K562 (cell line): ENCODE data around the gene NRN1. TPM values are rescaled to one million over a fixed set of nuclear protein-coding genes. Genes with fewer than 3 reads are reported as not detected.

Experiments used
- ATAC-seq: fragments of 200-7000 bp; cut with Tn5 transposase; 3 replicates; pipeline ENCODE4 v1.9.1; 2020; ENCODE audit warnings: moderate library complexity
- BruUV-seq: library from RNA; stranded (reverse); fragments of 400-500 nt; replicated peaks from 2 replicates; lab custom pipeline; 2021; lab: Mats Ljungman, UMichigan
- CTCF ChIA-PET: fragments of 300-600 bp; formaldehyde crosslinking; extraction: SDS; loops from one replicate; lab custom pipeline; 2021; ENCODE audit warnings: low intra/inter-chr PET ratio; lab: Yijun Ruan, JAX
- POLR2A ChIA-PET: fragments of 300-600, 350-650 bp; sonication (Branson Sonifier 250); formaldehyde crosslinking; extraction: SDS; loops from one replicate; lab custom pipeline; 2021; ENCODE audit warnings: antibody characterized with exemption, inconsistent platforms; lab: Yijun Ruan, JAX
- DNase-seq, 4 experiments: peaks; one replicate each; pipeline versions ENCODE4 v3.0.0 to v3.0.0-alpha.2; 2011 to 2018; ENCODE audit warnings: low spot score in 3 of 4, mixed read lengths in 3 of 4; ENCODE audit errors: extremely low read depth in 1 of 4
- FAIRE-seq: peaks from 2 replicates; lab custom pipeline; 2011; peaks lifted over from hg19 to GRCh38; lab: Jason Lieb, UNC
- H2AFZ ChIP-seq: 2 replicates; pipeline ENCODE4 v1.6.0; 2011; ENCODE audit warnings: low read depth, low read length, control low read depth, inconsistent platforms
- H3K27ac ChIP-seq: fragments of 200-600 bp; 3 replicates; pipeline ENCODE4 v1.8.0; 2011; ENCODE audit warnings: low read depth, mild to moderate bottlenecking, control low read depth, inconsistent platforms, low read length, moderate library complexity, mixed read lengths; ENCODE audit errors: extremely low read depth
- H3K27me3 ChIP-seq, 2 experiments: fragments of 300-600 bp in 1 of 2; 2 replicates in 1 of 2; 3 replicates in 1 of 2; pipeline versions ENCODE4 v1.6.0 to v1.8.0; 2011; ENCODE audit warnings: inconsistent platforms in 2 of 2, low read length in 2 of 2, mild to moderate bottlenecking in 1 of 2, mixed read lengths in 1 of 2, moderate library complexity in 1 of 2; ENCODE audit not compliant: control insufficient read depth in 2 of 2, insufficient read depth in 2 of 2
- H3K36me3 ChIP-seq: fragments of 300-600 bp; 3 replicates; pipeline ENCODE4 v1.8.0; 2011; ENCODE audit warnings: mild to moderate bottlenecking, low read length, inconsistent platforms; ENCODE audit not compliant: control insufficient read depth, insufficient read depth
- H3K4me1 ChIP-seq, 2 experiments: fragments of 200-600 bp in 1 of 2; replicated peaks in 1 of 2; 2 replicates in 1 of 2; 3 replicates in 1 of 2; pipeline versions ENCODE4 v1.5.1 to v1.8.0; 2011; ENCODE audit warnings: inconsistent platforms in 2 of 2, low read length in 2 of 2, mild to moderate bottlenecking in 1 of 2, mixed read lengths in 1 of 2, moderate library complexity in 1 of 2; ENCODE audit not compliant: control insufficient read depth in 2 of 2, insufficient read depth in 2 of 2
- H3K4me2 ChIP-seq: 2 replicates; pipeline ENCODE4 v1.6.1; 2011; ENCODE audit warnings: low read length, control low read depth, inconsistent platforms, mixed read lengths; ENCODE audit not compliant: insufficient read depth
- H3K4me3 ChIP-seq: fragments of 200-600 bp; sonication (generic), shearing (Covaris generic); 2 replicates; pipeline ENCODE4 v1.5.1; 2016; ENCODE audit warnings: control low read depth, inconsistent platforms
- H3K79me2 ChIP-seq: fragments of 200-600 bp; 3 replicates; pipeline ENCODE4 v1.8.0; 2011; ENCODE audit warnings: low read length, inconsistent platforms; ENCODE audit not compliant: control insufficient read depth, insufficient read depth
- H3K9ac ChIP-seq, 2 experiments: 2 replicates each; pipeline versions ENCODE4 v1.6.0 to v1.6.1; 2011; ENCODE audit warnings: low read depth in 2 of 2, low read length in 2 of 2, control low read depth in 1 of 2, inconsistent platforms in 1 of 2, mild to moderate bottlenecking in 1 of 2, mixed read lengths in 1 of 2; ENCODE audit not compliant: insufficient read depth in 1 of 2
- H3K9me1 ChIP-seq: one replicate; pipeline ENCODE4 v1.6.0; 2011; ENCODE audit warnings: inconsistent platforms, mild to moderate bottlenecking, low read length, moderate library complexity; ENCODE audit not compliant: control insufficient read depth, insufficient read depth
- H3K9me3 ChIP-seq: replicated peaks from 2 replicates; pipeline ENCODE4 v1.5.1; 2011; ENCODE audit warnings: low read depth, low read length, inconsistent platforms; ENCODE audit not compliant: control insufficient read depth, insufficient read depth
- H4K20me1 ChIP-seq: replicated peaks from 2 replicates; pipeline ENCODE4 v1.6.1; 2011; ENCODE audit warnings: low read length, inconsistent platforms, mixed read lengths; ENCODE audit not compliant: control insufficient read depth, insufficient read depth
- CTCFL ChIP-seq: IDR thresholded peaks from 2 replicates; pipeline ENCODE4 v1.6.1; 2011; ENCODE audit warnings: borderline replicate concordance, low read depth, mild to moderate bottlenecking, moderate library complexity, low read length; ENCODE audit not compliant: insufficient read depth, poor library complexity, severe bottlenecking
- EHMT2 ChIP-seq: fragments of 450-650 bp; IDR thresholded peaks from 2 replicates; pipeline ENCODE4 v1.6.1; 2018; ENCODE audit warnings: antibody characterized with exemption
- HNRNPK ChIP-seq: fragments of 200-400 bp; formaldehyde crosslinking; IDR thresholded peaks from one replicate; pipeline ENCODE4 v1.6.1; 2018; ENCODE audit warnings: mild to moderate bottlenecking, low read depth, low read length; ENCODE audit not compliant: poor library complexity, severe bottlenecking
- PPARD ChIP-seq: fragments of 250-450 bp; sonication (Bioruptor Pico); IDR thresholded peaks from 2 replicates; pipeline ENCODE4 v1.8.0; 2022; ENCODE audit warnings: inconsistent platforms, mild to moderate bottlenecking, moderate library complexity
- PRPF4 ChIP-seq: fragments of 200-400 bp; formaldehyde crosslinking; IDR thresholded peaks from one replicate; pipeline ENCODE4 v1.6.1; 2017; ENCODE audit warnings: low read length, low read depth, mild to moderate bottlenecking; ENCODE audit not compliant: insufficient read depth, poor library complexity, severe bottlenecking
- ZKSCAN1 ChIP-seq: fragments of 150-350 bp; IDR thresholded peaks from 2 replicates; pipeline ENCODE4 v1.6.1; 2016; ENCODE audit warnings: low read depth, low read length
- ZNF316 ChIP-seq: fragments of 450-650 bp; IDR thresholded peaks from 2 replicates; pipeline ENCODE4 v1.6.1; 2016
- WGBS: fragments of 100-300 bp; shearing (Covaris generic); methylation state at CpG from one replicate; pipeline ENCODE4 v1.1.6; 2016; ENCODE audit warnings: low coverage, mixed read lengths; ENCODE audit not compliant: insufficient coverage; ENCODE audit errors: missing lambda C conversion rate; 5-methylcytosine and 5-hydroxymethylcytosine counted together
- in situ Hi-C: fragments of 300-500 bp; cut with MboI; formaldehyde crosslinking; loops from 4 replicates; pipeline ENCODE4 v1.15.0; 2018; ENCODE audit warnings: inconsistent platforms, mixed read lengths
- intact Hi-C: fragments of 100-400 bp; cut with micrococcal nuclease; formaldehyde crosslinking; loops from 2 replicates; pipeline ENCODE4 v1.14.2; 2022
- polyA plus RNA-seq, 8 experiments: library from polyadenylated mRNA; depleted of rRNA in 4 of 8; stranded (reverse) in 5 of 8; unstranded in 3 of 8; fragments of >200 nt; fragmentation: Nextera tagmentation in 2 of 8; fragmentation: Illumina TruSeq in 1 of 8; extraction: Ambion mirVana in 2 of 8; extraction: Trizol in 1 of 8; gene quantifications; 2 replicates each; pipeline versions ENCODE4 v1.2.1 to v1.2.3, GENCODE V29; 2011 to 2014; ENCODE audit warnings: inconsistent platforms in 1 of 8, missing spikeins in 1 of 8
- total RNA-seq, 7 experiments: library from RNA; depleted of rRNA in 6 of 7; stranded (reverse); fragments of >200 nt in 6 of 7; fragmentation: Illumina TruSeq in 2 of 7; extraction: Trizol in 2 of 7; gene quantifications; 2 replicates each; pipeline versions ENCODE4 v1.2.1 to v1.2.3, GENCODE V29; 2011 to 2021; ENCODE audit warnings: low replicate concordance in 1 of 7
- TF ChIP-seq, protein P1 (sequence below): sonication (generic); formaldehyde crosslinking; IDR thresholded peaks from 2 replicates; pipeline ENCODE4 v1.8.0; 2022; ENCODE audit warnings: mild to moderate bottlenecking, missing genetic modification reagents

NRN1 gene
- total and polyA plus RNA-seq, 9 of the 15 experiments (the other 6 are each of a cell fraction or from before 2014, with no cell fraction given), result not detected

DNA sequence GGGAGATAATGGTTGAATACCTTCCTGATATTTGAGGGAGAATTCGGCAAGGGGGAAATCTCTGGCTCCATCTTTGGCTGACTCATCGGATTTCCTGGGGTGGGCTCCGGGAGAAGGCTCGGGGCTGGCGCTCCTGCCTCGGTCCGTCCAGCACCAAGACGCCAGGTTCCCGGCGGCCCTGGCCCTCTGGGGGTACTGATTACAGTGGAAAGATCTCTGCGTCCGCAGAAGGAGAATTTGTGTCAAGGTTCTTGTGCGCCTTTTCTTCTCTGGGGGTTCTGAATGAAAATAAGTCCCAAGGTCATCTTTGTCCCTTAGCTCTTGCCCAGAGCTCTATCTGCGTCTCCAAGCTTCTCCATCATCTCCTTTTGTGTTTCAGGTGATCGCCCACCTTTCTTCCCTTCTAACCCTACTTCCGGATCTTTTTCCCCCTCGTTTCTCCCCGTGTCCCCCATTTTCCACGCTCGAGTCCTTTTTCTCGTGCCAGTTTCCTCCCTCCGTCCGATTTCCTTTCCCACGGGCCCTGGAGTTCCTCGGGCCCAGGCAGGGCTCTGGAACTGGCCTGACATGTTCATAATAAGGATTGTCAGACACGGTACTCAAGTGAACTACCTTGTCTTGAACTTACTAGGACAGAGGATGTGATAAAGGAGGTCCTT is 11.6 kb downstream of the NRN1 start:
- intact Hi-C loops (no loop called here), in situ Hi-C loops (no loop called here)
- Histone ChIP-seq H3K9me1 (no peaks in the 10 kb centered on the region), H2AFZ (no peak overlapping the region), H3K27me3 (peaks cover 54 to 68% of the 10 kb centered on the region in 2 experiments), H3K79me2 (no peaks in the 10 kb centered on the region), H3K4me3 (no peak overlapping the region), H4K20me1 (peaks cover 3% of the 10 kb centered on the region; the same call in 1 of the 2 replicates), H3K9me3 (no peaks in the 10 kb centered on the region), H3K27ac (no peak overlapping the region), H3K4me1 (peaks cover 0 to 23% of the 10 kb centered on the region in 2 experiments; a peak in 2 of 5 replicates), H3K4me2 (no peak overlapping the region), H3K9ac (no peak overlapping the region), H3K36me3 (no peaks in the 10 kb centered on the region)
- BruUV-seq, result no TSS peak
- DNase-seq (no peak), ATAC-seq (no peak), FAIRE-seq (no peak)
- POLR2A ChIA-PET, result interaction anchor here (0.6 to 1.4 kb wide), 2 partner anchors 21 to 139 kb away, joined by 3 to 4 read pairs; no protein-coding TSS in a partner anchor
- CTCF ChIA-PET, result no interaction called here
- TF ChIP-seq HNRNPK, result no peak
- peak; percentile 26; the same call in 1 of the 2 replicates for TF ChIP-seq ZNF316
- no peak for TF ChIP-seq EHMT2
- 3% methylated on average over 23 of the region's 26 CpGs for WGBS

DNA sequence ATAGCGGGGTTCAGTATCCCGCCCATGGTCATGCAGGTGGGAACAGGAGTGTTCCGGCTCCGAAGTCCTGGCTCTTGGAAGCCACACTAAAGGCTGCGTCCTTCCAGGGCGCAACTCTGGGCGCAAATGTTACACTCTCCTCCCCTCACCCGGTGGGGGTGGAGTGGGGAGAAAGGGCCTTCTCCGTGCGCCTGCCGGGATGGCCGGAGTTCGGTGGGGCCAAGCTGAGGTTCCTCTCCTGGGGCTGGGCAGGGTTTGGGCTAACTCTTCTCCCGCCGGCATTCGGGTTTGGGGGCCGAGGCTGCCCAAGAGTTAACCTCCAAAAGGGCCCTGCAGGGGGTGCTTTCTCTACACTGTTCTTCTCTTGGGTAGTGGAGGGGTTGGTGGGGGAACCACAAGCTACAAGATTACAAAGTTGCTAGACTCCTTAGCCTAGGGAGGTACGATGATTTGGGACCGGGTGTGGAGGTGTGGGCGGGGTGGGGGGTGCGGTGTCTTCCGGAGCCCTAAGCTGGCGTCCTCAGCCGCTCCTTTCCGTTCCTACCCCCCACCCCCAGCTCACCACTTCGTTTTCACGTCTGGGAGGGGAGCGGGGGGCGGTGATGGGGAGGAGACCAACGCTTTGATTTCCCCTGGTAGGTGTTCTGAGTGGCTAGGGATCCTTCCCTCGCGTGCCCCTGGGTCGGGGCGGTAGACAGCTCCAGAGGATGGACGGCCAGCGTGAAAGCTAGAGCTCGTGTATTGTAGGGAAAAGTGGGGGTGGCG is 12.3 kb downstream of the NRN1 start:
- ChIA-PET CTCF (no interaction called here), POLR2A (interaction anchor here (0.6 to 1.4 kb wide), 2 partner anchors 21 to 140 kb away, joined by 3 to 4 read pairs; no protein-coding TSS in a partner anchor)
- TF ChIP-seq, protein P1, sequence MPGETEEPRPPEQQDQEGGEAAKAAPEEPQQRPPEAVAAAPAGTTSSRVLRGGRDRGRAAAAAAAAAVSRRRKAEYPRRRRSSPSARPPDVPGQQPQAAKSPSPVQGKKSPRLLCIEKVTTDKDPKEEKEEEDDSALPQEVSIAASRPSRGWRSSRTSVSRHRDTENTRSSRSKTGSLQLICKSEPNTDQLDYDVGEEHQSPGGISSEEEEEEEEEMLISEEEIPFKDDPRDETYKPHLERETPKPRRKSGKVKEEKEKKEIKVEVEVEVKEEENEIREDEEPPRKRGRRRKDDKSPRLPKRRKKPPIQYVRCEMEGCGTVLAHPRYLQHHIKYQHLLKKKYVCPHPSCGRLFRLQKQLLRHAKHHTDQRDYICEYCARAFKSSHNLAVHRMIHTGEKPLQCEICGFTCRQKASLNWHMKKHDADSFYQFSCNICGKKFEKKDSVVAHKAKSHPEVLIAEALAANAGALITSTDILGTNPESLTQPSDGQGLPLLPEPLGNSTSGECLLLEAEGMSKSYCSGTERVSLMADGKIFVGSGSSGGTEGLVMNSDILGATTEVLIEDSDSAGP (CRISPR knock-in tag), result no peak
- TF ChIP-seq CTCFL, result peak; percentile 11
- TF ChIP-seq PRPF4, result no peak
- no peak for TF ChIP-seq PPARD (CRISPR knock-in tag)
- TF ChIP-seq ZKSCAN1, result no peak
- no peaks in the 10 kb centered on the region for H3K9me3 ChIP-seq
- no peak overlapping the region for H3K4me3 ChIP-seq
- WGBS, result 6% methylated on average over 36 of the region's 38 CpGs
- ATAC-seq (peak; percentile 41), FAIRE-seq (no peak), DNase-seq (no peak)
- H3K27me3 ChIP-seq, result peaks cover 47 to 63% of the 10 kb centered on the region in 2 experiments
- H3K4me2 ChIP-seq, result no peak overlapping the region
- H3K9ac ChIP-seq, result no peak overlapping the region
- no peaks in the 10 kb centered on the region for H3K9me1 ChIP-seq
- H3K36me3 ChIP-seq, result no peaks in the 10 kb centered on the region
- peaks cover 3% of the 10 kb centered on the region; the same call in 1 of the 2 replicates for H4K20me1 ChIP-seq
- no TSS peak for BruUV-seq
- H3K4me1 ChIP-seq, result peaks cover 0 to 22% of the 10 kb centered on the region in 2 experiments; a peak in 2 of 5 replicates
- H2AFZ ChIP-seq, result no peak overlapping the region
- no peak overlapping the region for H3K27ac ChIP-seq
- H3K79me2 ChIP-seq, result no peaks in the 10 kb centered on the region
- in situ Hi-C loops (no loop called here), intact Hi-C loops (no loop called here)
